NCI-H524 treated with DMSO at 0.1 percent for 48 hours (cell line): Measurements from ENCODE around the gene RGS14.

Experiments used
- DNase-seq: peaks from one replicate; lab custom pipeline; 2025; lab: John Stamatoyannopoulos, UW

RGS14 gene

DNA sequence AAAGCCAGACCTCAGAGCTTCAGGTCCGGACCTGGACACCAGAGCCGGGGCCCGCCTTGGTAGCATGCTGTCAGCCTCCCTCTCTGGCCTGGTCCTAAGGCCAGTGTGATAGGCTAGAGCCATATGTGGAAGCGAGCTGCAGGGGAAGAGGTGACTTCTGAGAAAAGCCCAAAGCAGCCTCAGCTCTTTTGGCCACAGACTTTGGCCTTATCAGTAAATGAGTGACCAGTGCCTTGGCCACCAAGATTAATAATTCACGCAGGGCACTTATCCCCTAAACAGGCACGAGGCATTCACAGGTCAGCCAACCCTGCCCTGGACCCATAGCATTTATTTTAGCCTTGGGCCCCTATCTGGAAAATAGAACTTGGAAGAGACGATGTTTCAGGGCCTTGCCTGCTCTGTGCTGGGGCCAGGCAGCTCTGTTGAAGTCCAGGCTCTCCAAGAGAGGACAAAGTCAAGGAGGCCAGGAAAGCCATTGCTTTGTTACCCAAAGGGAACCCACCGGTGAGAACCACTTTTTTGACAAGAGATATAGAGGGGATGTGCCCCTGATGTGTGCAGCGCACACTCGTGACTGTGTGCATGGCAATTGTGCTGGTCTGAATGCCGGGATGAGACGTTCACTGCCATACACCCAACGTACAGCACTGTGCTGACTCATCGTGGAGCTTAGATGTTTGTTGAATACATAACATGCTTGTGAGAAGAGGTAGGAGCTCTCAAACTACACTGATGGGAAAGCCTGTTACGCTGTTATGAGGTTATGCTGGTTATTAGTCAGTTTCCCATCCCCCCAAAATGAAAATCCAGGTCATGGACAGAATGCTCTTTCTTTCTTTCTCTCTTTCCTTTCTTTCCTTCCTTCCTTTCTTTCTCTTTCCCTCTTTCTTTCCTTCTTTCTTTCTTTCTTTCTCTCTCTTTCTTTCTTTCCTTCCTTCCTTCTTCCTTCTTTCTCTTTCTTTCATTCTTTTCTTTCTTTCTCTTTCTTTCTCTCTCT is 21.5 kb downstream of the RGS14 start:
- DNase-seq, result no peak

DNA sequence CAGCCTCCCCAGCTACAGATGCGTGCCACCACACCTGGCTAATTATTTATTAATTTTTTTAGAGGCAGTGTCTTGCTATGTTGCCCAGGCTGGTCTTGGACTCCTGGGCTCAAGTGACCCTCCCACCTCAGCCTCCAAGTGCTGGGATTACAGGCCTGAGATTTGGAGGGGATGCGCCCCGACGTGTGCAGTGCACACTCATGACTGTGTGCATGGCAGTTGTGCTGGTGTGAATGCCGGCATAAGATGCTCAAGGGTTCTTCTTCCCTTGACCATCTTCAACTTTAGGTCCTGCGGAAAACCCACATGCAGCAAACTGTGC is 23.0 kb downstream of the RGS14 start:
- no peak for DNase-seq

DNA sequence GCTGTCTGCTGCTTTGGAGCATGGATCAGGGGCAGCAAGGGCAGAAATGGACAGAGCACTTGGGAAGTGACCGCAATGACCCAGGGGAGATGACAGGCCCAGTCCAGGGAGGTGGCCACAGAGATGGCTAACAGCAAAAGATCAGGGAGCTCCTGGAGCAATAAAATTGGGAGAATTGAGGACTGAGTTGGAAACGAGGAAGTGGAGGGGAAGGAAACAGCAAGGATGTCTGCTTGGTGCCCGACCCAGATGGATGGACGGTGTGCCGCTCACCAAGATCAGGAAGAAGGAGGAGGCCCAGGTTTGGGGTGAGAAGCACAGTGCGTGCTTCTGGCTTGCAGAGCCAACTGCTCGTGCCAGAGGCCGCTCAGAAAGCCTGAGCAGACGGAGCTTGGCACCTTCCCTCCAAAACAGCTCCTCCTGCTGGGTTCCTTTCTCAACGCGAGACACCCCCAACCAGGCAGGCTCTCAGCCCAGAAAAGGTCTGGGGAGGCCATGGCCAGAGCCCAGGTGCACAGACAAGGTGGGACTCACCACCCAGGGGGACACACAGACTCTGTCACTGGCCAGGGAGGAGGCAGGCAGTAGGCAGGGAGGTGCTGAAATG is 24.8 kb downstream of the RGS14 start:
- no peak for DNase-seq

DNA sequence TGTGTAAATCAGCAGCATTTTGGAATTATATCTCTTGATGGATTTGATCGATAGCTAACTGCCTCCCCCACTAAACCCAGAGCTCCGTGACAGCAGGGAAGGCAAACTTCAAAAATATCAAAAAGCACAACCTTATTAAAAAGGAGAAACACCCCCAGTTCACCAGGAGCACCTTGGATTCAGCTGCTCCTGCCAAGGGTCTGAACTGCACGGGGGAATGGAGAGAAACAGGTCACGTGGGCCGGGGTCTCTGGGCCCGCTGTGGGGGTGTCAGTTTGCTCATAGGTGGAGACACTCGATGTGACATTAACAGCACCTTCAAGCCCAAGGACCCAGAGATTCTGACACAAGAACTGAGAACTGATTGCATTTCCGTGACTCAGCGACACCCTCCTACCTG is 25.5 kb downstream of the RGS14 start:
- DNase-seq, result no peak

DNA sequence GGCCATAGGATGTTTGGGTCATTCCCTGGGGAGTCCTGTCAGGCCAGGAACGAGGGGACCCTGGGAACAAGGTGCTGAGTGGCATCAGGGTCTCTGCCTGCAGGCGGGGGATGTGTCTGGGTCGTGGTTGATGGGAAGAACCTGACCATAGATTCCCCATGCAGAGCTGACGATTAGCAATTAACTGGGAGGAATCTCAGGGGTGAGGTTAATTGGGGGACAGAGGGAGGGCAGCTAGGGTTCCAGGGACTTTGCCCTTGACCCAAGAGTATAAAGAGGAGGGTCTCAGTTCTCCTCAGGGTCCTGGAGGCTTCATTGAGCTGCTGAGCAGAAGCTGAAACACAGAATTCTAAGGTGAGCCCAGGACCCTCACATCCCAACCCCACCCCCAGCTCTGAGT is 26.4 kb downstream of the RGS14 start, which contains the start of gene SLC34A1:
TSS of gene SLC34A1 (plus strand) at position 301 of the 400 bp plus-strand sequence. CDS start 1,308 bp downstream, outside the sequence.
- no peak for DNase-seq

DNA sequence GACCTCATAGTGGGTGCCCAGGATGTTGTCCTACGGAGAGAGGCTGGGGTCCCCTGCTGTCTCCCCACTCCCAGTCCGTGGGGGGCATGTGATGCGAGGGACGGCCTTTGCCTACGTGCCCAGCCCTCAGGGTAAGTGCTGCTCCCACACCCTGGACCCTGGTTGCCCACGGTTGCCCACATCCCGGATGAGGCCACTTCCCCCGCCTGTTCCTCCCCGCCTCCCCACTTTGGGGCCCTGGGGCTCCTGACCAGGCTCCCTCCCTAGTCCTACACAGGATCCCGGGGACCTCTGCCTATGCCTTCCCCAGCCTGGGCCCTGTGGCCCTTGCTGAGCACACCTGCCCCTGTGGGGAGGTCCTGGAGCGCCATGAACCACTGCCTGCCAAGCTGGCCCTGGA is 28.0 kb downstream of the RGS14 start:
- no peak for DNase-seq

DNA sequence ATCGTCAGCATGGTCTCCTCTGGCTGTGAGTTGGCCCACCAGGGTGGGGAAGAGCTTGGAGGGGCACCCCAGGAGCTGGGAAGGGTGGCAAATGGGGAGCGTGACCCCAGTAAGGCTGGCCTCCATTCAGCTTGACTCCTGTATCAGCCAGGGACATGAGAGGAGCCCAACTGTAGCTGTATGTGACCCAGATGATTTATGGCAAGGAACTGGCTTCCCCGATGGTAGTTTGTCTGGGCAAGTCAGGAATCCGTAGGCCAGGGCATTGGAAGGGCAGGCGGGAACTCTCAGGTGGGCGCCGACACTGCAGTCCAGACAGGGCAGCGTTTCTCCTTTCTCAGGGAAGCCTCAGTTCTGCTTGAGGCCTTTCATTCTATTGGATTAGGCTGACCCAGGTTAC is 28.8 kb downstream of the RGS14 start:
- no peak for DNase-seq

DNA sequence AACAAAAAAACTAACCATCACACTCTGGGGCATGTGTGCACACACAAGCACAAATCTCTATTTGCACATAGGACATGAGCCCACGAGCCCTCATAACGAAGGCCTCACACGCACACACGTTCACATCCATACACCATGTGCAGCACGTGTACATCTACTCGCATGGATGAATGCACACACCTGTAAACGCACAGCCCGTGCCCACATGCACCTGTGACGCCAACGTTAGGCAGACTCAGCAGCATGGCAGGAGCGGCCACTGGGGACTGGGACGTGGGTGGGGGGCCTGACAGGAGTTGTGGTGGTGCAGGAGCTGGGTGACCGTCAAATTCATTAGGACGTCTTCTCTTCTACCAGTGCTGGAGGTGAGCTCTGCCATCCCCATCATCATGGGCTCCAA is 29.7 kb downstream of the RGS14 start:
- no peak for DNase-seq

DNA sequence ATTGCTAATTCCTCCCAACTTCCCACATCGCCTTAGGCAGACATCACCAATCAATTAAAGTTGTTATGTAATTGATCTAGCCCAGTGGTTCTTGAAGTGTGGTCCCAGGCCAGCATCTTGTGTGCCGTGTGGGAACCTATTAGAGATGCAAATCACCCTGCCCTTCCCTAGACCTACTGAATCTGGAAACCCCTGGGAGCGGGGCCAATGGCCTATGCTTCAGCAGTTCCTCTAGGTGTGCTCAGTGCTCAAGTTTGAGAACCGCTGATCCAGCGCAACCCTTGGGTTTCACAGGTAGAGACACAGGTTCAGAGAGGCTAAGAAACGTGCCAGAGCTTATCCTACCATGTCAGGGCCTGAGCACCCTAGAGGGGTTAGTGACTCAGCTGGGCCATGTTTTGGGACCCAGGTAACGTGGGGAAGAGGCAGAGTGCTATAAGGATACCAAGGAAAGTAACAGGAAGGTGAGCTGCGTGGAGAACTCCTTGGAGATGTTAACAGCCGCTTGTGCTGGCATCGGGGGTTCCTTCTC is 30.9 kb downstream of the RGS14 start:
- DNase-seq, result no peak

DNA sequence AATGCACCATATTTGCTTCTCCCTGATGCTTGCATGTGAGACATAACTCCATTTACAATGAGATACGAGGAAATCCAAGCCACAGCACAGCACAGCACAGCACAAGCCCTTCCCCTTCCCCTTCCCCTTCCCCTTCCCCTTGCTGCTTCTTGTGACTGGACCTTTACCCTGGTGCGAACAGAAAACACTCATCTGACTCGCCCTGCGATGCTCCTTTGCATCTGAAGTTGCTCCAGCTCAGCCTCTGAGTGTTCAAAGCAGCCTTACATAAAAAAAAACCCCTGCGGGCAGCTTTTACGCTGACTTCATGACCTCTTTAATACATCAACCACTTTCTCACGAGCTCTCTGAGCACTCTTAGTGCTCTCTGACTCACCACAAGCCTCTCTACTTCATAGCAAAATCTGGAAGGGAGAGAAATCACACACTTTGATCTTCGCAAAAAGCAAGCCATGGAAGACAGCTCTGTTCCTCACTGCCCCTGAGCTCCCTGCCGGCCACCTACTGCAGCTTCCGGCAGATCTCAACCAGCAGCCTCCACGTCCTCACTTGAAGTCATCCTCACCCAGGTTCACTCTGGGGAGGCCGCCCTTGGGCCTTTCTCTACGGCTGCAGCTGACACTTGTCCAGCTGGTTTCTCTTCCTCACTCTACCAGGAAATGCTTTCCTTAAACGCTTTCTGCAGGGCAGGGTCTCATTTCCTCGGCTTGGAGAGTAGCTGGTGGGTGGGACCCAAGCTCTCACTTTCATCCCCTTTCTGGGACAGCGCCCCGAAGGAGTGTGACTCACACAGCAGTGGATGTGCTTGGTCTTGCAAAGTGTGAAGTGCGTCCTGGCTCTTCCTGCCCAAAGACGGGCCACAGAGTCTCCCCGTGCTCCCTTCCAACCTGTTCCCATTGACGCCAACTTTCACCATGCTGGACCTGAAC is 31.8 kb downstream of the RGS14 start:
- no peak for DNase-seq

DNA sequence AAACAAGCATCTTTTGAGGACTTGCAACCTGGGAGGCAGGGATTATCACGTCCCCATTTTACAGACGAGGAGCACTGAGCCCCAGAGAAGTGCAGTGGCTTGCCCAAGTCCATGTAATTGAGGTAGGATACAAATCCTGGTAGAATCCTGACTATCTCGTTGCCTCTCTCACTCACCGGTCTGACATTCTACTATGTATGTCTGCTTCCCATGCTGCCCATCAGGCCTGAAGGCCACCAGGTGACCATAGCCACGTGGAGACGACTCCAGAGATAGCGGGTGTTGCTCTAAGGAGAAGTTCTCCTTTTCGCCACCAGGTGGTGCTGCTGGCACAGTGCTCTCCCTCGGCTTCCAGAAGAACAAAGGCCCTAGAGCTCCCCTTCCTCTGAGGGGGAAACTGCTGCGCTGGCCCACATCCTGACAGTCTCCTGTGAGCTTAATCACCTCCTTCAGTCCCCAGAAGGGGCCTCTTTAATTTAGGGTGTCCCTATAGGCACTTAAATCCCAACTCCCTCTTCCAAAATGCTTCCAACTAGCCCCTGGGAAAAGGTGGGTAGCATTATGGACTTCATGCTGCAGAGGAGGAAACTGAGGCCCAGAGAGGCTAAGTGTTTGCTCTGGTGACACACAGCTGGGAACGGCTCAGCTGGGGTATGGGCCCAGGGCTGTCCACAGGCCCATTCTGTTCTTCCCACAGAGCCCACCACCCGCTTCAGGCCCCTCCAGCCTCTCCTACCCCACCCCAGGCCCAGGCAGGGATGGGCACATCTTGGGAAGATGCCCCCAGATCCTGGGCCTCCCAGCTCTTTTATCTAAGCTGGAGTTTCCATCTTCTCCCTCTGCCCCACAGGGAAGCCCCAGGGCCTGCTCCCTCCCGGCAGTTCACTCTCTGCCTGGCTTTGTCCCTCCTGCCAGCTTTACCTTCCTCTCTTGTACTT is 32.9 kb downstream of the RGS14 start:
- peak; percentile 5 for DNase-seq

DNA sequence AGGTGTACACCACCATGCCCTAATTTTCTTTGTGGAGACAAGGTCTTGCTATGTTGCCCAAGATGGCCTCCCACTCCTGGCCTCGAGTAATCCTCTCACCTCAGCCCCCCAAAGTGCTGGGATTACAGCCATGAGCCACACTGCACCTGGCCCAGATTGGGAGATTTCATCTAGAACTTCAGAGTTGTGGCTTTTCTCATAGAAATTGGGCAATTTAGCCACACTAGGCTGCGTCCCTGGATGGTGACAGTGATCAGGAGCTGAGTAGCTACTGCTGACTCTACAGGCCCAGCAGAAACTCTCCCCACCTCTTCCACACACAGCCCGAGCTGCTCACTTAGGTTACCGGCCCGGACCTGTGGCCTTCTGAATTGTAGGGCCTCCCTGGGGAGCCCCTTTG is 35.0 kb downstream of the RGS14 start:
- DNase-seq, result no peak

DNA sequence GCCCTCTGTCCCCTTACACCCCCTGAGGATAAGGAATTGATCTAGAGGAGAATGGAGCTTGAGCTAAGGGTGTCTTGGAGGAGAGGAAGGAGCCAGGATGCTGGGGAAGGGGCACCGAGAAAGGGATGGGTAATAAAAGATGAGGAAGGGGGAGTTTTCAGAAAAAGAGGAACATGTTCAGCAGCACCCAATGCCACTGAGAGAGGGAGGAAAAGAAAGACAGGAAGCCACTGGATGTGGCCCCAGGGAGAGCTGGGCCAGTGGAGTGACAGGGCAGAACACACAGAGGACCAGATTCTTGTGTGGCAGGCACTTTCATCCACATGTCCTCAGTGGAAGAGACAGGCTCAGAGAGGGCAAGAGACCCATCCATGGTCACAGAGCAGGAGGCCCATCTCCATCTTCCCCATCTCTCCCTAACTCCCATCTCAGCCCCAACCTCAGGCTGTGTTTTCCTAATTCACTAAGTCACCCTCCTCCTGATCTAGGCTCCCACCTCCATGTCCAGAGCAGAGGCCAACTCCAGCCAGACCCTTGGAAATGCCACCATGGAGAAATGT is 35.6 kb downstream of the RGS14 start:
- no peak for DNase-seq

DNA sequence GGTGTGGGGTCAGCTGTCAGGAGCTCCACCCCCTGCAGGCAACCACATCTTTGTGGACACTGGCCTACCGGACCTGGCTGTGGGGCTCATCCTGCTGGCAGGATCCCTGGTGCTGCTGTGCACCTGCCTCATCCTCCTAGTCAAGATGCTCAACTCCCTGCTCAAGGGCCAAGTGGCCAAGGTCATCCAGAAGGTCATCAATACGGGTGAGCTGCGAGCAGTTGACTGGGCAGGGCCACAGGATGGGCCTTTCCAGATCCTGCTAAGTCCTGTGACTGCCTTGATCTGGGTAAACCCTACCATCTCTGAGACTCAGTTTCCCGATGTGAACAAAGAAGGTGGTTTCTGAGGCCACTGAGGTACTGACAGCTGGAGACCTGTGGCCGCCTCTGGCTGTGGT is 36.3 kb downstream of the RGS14 start:
- DNase-seq, result no peak

DNA sequence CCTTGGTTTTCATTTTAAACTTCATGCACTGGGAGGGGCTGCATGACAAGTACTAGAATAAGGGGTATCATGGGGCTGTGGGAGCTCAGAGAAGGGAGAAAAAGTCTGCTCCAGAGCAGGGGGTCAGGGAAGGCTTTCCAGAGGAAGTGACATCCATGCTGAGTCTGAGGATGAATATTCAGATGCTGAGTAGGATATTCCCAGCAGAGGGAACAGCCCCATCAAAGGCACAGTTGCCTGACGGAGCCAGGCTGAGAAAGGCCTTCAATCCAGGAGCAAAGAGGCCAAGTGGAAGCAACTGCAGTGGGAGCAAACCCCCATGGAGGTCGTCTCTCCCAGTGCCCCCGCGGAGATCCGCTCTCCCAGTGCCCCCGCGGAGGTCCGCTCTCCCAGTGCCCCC is 38.4 kb downstream of the RGS14 start:
- no peak for DNase-seq

DNA sequence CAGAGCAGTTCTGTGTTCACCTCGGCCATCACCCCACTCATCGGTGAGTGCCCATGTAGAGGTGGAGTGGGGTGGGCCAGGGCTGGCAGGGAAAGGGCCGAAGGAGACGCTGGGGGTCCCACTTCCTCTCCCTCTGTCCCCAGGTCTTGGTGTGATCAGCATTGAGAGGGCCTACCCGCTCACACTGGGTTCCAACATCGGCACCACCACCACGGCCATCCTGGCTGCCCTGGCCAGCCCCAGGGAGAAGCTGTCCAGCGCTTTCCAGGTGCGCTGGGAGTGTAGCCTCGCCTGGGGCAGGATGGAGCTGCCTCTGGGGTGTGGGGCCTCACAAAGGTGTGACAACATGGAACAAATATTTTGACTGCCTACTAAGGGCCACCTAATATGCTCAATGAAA is 39.1 kb downstream of the RGS14 start:
- no peak for DNase-seq

DNA sequence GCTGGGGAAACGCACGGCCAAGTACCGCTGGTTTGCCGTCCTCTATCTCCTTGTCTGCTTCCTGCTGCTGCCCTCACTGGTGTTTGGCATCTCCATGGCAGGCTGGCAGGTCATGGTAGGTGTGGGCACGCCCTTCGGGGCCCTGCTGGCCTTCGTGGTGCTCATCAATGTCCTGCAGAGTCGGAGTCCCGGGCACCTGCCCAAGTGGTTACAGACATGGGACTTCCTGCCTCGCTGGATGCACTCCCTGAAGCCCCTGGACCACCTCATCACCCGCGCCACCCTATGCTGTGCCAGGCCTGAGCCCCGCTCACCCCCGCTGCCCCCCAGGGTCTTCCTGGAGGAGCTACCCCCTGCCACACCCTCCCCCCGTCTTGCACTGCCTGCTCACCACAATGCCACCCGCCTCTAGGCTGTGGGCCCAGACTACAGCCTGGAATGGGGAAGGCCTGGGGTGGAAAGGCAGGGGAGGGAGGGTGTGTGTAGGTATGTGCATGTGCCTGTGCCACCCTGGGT is 40.2 kb downstream of the RGS14 start:
- DNase-seq, result no peak

DNA sequence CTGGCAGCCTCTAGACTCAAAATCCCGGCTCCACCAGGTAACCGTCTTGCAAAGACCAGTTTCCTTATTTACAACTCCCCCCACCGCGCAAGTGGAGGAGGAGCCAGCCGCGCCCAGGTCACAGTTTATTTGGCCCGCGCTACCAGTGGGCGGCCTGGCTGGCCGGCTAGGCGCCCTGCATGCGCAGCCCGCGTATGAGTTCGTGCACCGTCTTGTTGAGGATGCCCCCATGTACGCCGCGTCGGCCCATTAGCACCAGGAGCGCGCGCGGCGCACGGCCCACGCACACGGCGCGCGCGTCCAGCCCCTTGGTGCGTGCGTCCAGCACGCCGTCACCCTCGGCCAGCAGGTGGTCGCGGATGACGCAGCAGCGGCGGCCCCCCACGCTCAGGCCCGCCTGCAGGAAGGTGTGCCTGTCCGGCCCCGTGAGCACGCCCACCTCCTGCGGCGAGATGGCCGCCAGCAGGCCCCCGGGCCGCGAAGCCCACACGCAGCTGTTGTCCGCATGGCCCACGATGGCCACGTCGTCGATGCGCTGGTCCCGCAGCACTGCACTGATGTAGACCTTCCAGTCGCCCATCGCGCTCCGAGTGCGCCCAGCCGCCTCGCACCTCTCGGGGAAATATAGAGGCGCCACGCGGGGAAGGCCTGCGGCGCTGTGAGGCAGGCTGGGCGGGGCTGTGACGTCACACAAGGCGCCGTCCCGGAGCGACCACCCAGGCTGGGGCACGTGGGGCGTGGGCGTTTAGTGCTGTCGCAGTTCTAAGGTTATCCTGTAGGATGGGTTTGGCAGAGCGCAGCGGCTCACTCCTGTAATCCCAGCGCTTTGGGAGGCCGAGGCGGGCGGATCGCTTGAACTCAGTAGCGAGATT is 42.5 kb downstream of the RGS14 start, which contains the start of gene PFN3:
TSS of gene PFN3 (minus strand) at position 665 of the 872 bp plus-strand sequence. CDS start at position 580, 85 bp downstream.
- DNase-seq, result no peak
